Measurements from ENCODE around the gene CUTA.

CUTA gene

GRCh38 chr6:33417903-33418689 lies at the start of gene CUTA:
Gene CUTA, minus strand, starts transcription at chr6:33418107. Its CDS starts 107 bp downstream, at chr6:33418000.
- H3K4me3 ChIP-seq (replicated peaks; ENCODE audit: low read depth, low read length) = peak within 1 kb of the TSS; percentile 95
- DNase-seq (ENCODE audit: low read depth) = peak; percentile 100
- TF ChIP-seq CTCF (IDR thresholded peaks at IDR 0.05; ENCODE audit: low read length, missing control alignments) = peak; percentile 17

GRCh38 chr6:33467091-33467490 lies 49.2 kb upstream of the CUTA start:
- DNase-seq (ENCODE audit: low read depth) = no peak
- no peak for TF ChIP-seq CTCF (IDR thresholded peaks at IDR 0.05; ENCODE audit: low read length, missing control alignments)
- no peak overlapping the region for H3K4me3 ChIP-seq (replicated peaks; ENCODE audit: low read depth, low read length)

- no peak for DNase-seq (ENCODE audit: low read depth)
- no peak for TF ChIP-seq CTCF (IDR thresholded peaks at IDR 0.05; ENCODE audit: low read length, missing control alignments)
- no peak overlapping the region for H3K4me3 ChIP-seq (replicated peaks; ENCODE audit: low read depth, low read length)
Measured at GRCh38 chr6:33466075-33466735, 48.3 kb upstream of the CUTA start.

- H3K4me3 ChIP-seq (replicated peaks; ENCODE audit: low read depth, low read length) = no peak overlapping the region
- no peak for DNase-seq (ENCODE audit: low read depth)
- TF ChIP-seq CTCF (IDR thresholded peaks at IDR 0.05; ENCODE audit: low read length, missing control alignments) = no peak
Measured at GRCh38 chr6:33459226-33459625, 41.3 kb upstream of the CUTA start.

GRCh38 chr6:33458676-33459075 lies 40.8 kb upstream of the CUTA start:
- no peak for TF ChIP-seq CTCF (IDR thresholded peaks at IDR 0.05; ENCODE audit: low read length, missing control alignments)
- H3K4me3 ChIP-seq (replicated peaks; ENCODE audit: low read depth, low read length) = no peak overlapping the region
- DNase-seq (ENCODE audit: low read depth) = no peak

GRCh38 chr6:33456156-33456555 lies 38.2 kb upstream of the CUTA start:
- no peak overlapping the region for H3K4me3 ChIP-seq (replicated peaks; ENCODE audit: low read depth, low read length)
- no peak for DNase-seq (ENCODE audit: low read depth)
- TF ChIP-seq CTCF (IDR thresholded peaks at IDR 0.05; ENCODE audit: low read length, missing control alignments) = no peak

All from fibroblast of pulmonary artery (primary cell).